ENCODE results near the gene KCND1. TPM values are rescaled to one million over a fixed set of nuclear protein-coding genes. Genes with fewer than 3 reads are reported as not detected.
"Not testable (repeated sequence)": the region's sequence is repeated elsewhere in the genome, so short reads cannot be mapped to it uniquely, and the experiment has no call there.

KCND1 gene
- total RNA-seq (2014; rRNA removed; shearing (Covaris generic)): 0.67 and 0.91 TPM in 2 replicates

- peak; percentile 33 for DNase-seq (ENCODE audit: low spot score)
These were observed at the start of gene KCND1 for GRCh38 chrX:48971249-48972219. TSS of gene KCND1 (minus strand) at chrX:48971844. CDS start at chrX:48970271, 1,573 bp downstream.

- DNase-seq (ENCODE audit: low spot score): no peak
These were observed 48.1 kb upstream of the KCND1 start for GRCh38 chrX:49019599-49020249.

GRCh38 chrX:49019050-49019449 is 47.4 kb upstream of the KCND1 start:
- no peak for DNase-seq (ENCODE audit: low spot score)

- DNase-seq (ENCODE audit: low spot score): no peak
These were observed 32.1 kb upstream of the KCND1 start for GRCh38 chrX:49003696-49004095.

GRCh38 chrX:49002091-49002935 is 30.7 kb upstream of the KCND1 start, which contains the start of gene GRIPAP1:
TSS of gene GRIPAP1 (minus strand) at chrX:49002264. CDS start at chrX:49002229, 35 bp downstream.
- DNase-seq (ENCODE audit: low spot score): peak; percentile 75

- DNase-seq (ENCODE audit: low spot score): peak; percentile 14
These were observed 30.0 kb upstream of the KCND1 start for GRCh38 chrX:49001521-49002090.

- DNase-seq (ENCODE audit: low spot score): no peak
These were observed 29.0 kb upstream of the KCND1 start for GRCh38 chrX:49000636-49001035.

GRCh38 chrX:48999030-48999429 is 27.4 kb upstream of the KCND1 start:
- DNase-seq (ENCODE audit: low spot score): no peak

- DNase-seq (ENCODE audit: low spot score): no peak
These were observed 26.7 kb upstream of the KCND1 start for GRCh38 chrX:48998391-48998790.

GRCh38 chrX:48997865-48998264 is 26.2 kb upstream of the KCND1 start:
- DNase-seq (ENCODE audit: low spot score): no peak

- no peak for DNase-seq (ENCODE audit: low spot score)
These were observed 25.8 kb upstream of the KCND1 start for GRCh38 chrX:48997455-48997854.

- DNase-seq (ENCODE audit: low spot score): no peak
These were observed 25.3 kb upstream of the KCND1 start for GRCh38 chrX:48996969-48997368.

GRCh38 chrX:48992341-48992740 is 20.7 kb upstream of the KCND1 start:
- no peak for DNase-seq (ENCODE audit: low spot score)

- no peak for DNase-seq (ENCODE audit: low spot score)
These were observed 17.8 kb upstream of the KCND1 start for GRCh38 chrX:48989483-48989882.

GRCh38 chrX:48983896-48984295 is 12.3 kb upstream of the KCND1 start:
- DNase-seq (ENCODE audit: low spot score): no peak

- no peak for DNase-seq (ENCODE audit: low spot score)
These were observed 11.4 kb upstream of the KCND1 start for GRCh38 chrX:48983081-48983480.

GRCh38 chrX:48981178-48981577 is 9.5 kb upstream of the KCND1 start:
- DNase-seq (ENCODE audit: low spot score): no peak

GRCh38 chrX:48980341-48980740 is 8.7 kb upstream of the KCND1 start:
- DNase-seq (ENCODE audit: low spot score): not testable (repeated sequence)

- DNase-seq (ENCODE audit: low spot score): no peak
These were observed 6.6 kb upstream of the KCND1 start for GRCh38 chrX:48978226-48978625.

GRCh38 chrX:48976086-48976485 is 4.4 kb upstream of the KCND1 start:
- no peak for DNase-seq (ENCODE audit: low spot score)

- DNase-seq (ENCODE audit: low spot score): no peak
These were observed 3.9 kb upstream of the KCND1 start for GRCh38 chrX:48975541-48975940.

All from A172 (cell line).